Left kidney (tissue), 2 donors: ENCODE measurements around the gene RAB40AL. TPM values are rescaled to one million over a fixed set of nuclear protein-coding genes. Genes with fewer than 3 reads are reported as not detected.

Experiments
- DNase-seq: peaks from one replicate; pipeline ENCODE4 v3.0.0-alpha.2; 2013
- polyA plus RNA-seq: library from polyadenylated mRNA; unstranded; fragments of 120-200 nt; gene quantifications from one replicate; pipeline ENCODE4 v1.2.1, GENCODE V29; 2013; ENCODE audit not compliant: insufficient read length

RAB40AL gene
- polyA plus RNA-seq, 1 donor: 0.15 TPM

GRCh38 chrX:102979536-102979935, 42.5 kb downstream of the RAB40AL start:
- DNase-seq: no peak

GRCh38 chrX:102983205-102983604, 46.1 kb downstream of the RAB40AL start:
- DNase-seq: no peak

DNA sequence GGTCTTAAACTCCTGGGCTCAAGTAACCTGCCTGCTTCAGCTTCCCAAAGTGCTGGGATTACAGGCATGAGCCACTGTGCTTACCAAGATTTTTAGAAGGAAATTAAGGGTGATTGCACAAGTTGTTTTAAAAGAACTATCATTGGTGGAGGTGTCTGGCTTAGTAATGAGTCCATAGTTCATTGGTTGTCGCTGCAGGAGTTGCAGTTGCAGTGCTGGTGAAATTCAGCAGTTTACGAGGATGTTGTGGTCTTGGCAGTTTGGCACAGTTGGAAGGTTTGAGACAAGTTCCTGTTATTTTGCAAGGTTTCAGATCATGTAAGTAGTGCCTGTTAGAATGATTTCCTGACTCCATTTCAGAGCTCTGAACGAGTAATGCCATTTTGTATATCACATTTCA, 48.1 kb downstream of the RAB40AL start:
- DNase-seq: no peak

Other genes starting within 250 kb of the RAB40AL start
- gene GPRASP2, start 224.8 kb upstream of the RAB40AL start, polyA plus RNA-seq: 41.7 TPM
- gene GPRASP3, start 216.5 kb upstream of the RAB40AL start, polyA plus RNA-seq: 20.8 TPM
- gene BEX1, start 126.9 kb downstream of the RAB40AL start, polyA plus RNA-seq: 60.3 TPM
- gene NXF3, start 155.9 kb downstream of the RAB40AL start, polyA plus RNA-seq: 0.33 TPM